GM12878 (cell line): Measurements from ENCODE around the gene CLDN15. TPM values are rescaled to one million over a fixed set of nuclear protein-coding genes. Genes with fewer than 3 reads are reported as not detected.

Source experiments
- ATAC-seq: fragments of 200-7000 bp; cut with Tn5 transposase; 3 replicates; pipeline ENCODE4 v1.9.1; 2020; ENCODE audit warnings: mild to moderate bottlenecking, moderate library complexity
- BruUV-seq: library from RNA; stranded (reverse); fragments of 400-500 nt; replicated peaks from 2 replicates; lab custom pipeline; 2021; lab: Mats Ljungman, UMichigan
- CTCF ChIA-PET: fragments of 300-600 bp; sonication (Branson Sonifier 250); formaldehyde crosslinking; extraction: SDS; loops from one replicate; lab custom pipeline; 2021; ENCODE audit warnings: inconsistent platforms; lab: Yijun Ruan, JAX
- POLR2A ChIA-PET: fragments of 350-600 bp; formaldehyde crosslinking; extraction: SDS; loops from one replicate; lab custom pipeline; 2021; ENCODE audit warnings: inconsistent platforms; lab: Charles Lee
- RAD21 ChIA-PET: fragments of 300-600 bp; sonication (Branson Sonifier 250); formaldehyde crosslinking; loops from one replicate; lab custom pipeline; 2023; ENCODE audit warnings: antibody characterized with exemption; ENCODE audit not compliant: unreplicated experiment; lab: Charles Lee
- SMC1A ChIA-PET: fragments of 300-600 bp; sonication (Branson Sonifier 250); formaldehyde crosslinking; loops from one replicate; lab custom pipeline; 2023; ENCODE audit not compliant: unreplicated experiment, uncharacterized antibody; lab: Charles Lee
- DNase-seq: peaks from one replicate; pipeline ENCODE4 v3.0.0-alpha.2; 2011; ENCODE audit warnings: low read depth, low spot score
- FAIRE-seq: peaks from 3 replicates; lab custom pipeline; 2011; peaks lifted over from hg19 to GRCh38; lab: Jason Lieb, UNC
- H2AFZ ChIP-seq: 2 replicates; pipeline ENCODE4 v1.6.0; 2011; ENCODE audit warnings: low read depth, low read length, control low read depth; ENCODE audit not compliant: control insufficient read depth
- H3K27ac ChIP-seq: 2 replicates; pipeline ENCODE4 v1.5.1; 2011; ENCODE audit warnings: control low read depth; ENCODE audit not compliant: control insufficient read depth, insufficient read depth
- H3K27me3 ChIP-seq, 2 experiments: replicated peaks in 1 of 2; 2 replicates each; pipeline versions ENCODE4 v1.6.0 to v1.6.1; 2011; ENCODE audit warnings: low read length in 1 of 2; ENCODE audit not compliant: control insufficient read depth in 2 of 2, insufficient read depth in 2 of 2
- H3K36me3 ChIP-seq, 2 experiments: 2 replicates each; pipeline ENCODE4 v1.5.1; 2011; ENCODE audit warnings: low read length in 1 of 2; ENCODE audit not compliant: control insufficient read depth in 2 of 2, insufficient read depth in 2 of 2
- H3K4me1 ChIP-seq: 2 replicates; pipeline ENCODE4 v1.6.1; 2011; ENCODE audit warnings: mild to moderate bottlenecking, low read length, moderate library complexity, mixed read lengths; ENCODE audit not compliant: control insufficient read depth, insufficient read depth
- H3K4me2 ChIP-seq: 2 replicates; pipeline ENCODE4 v1.6.0; 2011; ENCODE audit warnings: control low read depth; ENCODE audit not compliant: control insufficient read depth, insufficient read depth
- H3K4me3 ChIP-seq: fragments of 200-600 bp; sonication (generic); 2 replicates; pipeline ENCODE4 v1.5.1; 2016
- H3K79me2 ChIP-seq: 2 replicates; pipeline ENCODE4 v1.6.0; 2011; ENCODE audit warnings: low read length; ENCODE audit not compliant: control insufficient read depth, insufficient read depth
- H3K9ac ChIP-seq: 2 replicates; pipeline ENCODE4 v1.8.0; 2011; ENCODE audit warnings: low read length, control low read depth, mixed read lengths; ENCODE audit not compliant: control insufficient read depth, insufficient read depth
- H3K9me3 ChIP-seq: replicated peaks from 3 replicates; pipeline ENCODE4 v1.5.1; 2011; ENCODE audit warnings: mild to moderate bottlenecking, low read length; ENCODE audit not compliant: control insufficient read depth, insufficient read depth
- H4K20me1 ChIP-seq: 2 replicates; pipeline ENCODE4 v1.6.0; 2011; ENCODE audit not compliant: control insufficient read depth, insufficient read depth
- CHD2 ChIP-seq: IDR thresholded peaks from 2 replicates; pipeline ENCODE4 v1.6.1; 2011; ENCODE audit warnings: low read depth, low read length, improper control_type of control experiment, borderline replicate concordance
- E4F1 ChIP-seq: fragments of 450-650 bp; IDR thresholded peaks from 2 replicates; pipeline ENCODE4 v1.6.1; 2018; ENCODE audit warnings: borderline replicate concordance, mild to moderate bottlenecking; ENCODE audit not compliant: partially characterized antibody
- EED ChIP-seq: sonication (generic); IDR thresholded peaks from 2 replicates; pipeline ENCODE4 v1.6.1; 2016; ENCODE audit warnings: antibody characterized with exemption, low read depth
- NR2C2 ChIP-seq: IDR thresholded peaks from 2 replicates; pipeline ENCODE4 v1.6.1; 2011; ENCODE audit warnings: borderline replicate concordance, low read depth; ENCODE audit not compliant: control insufficient read depth, insufficient read length
- PKNOX1 ChIP-seq: fragments of 450-650 bp; IDR thresholded peaks from 2 replicates; pipeline ENCODE4 v1.6.1; 2016; ENCODE audit warnings: mild to moderate bottlenecking
- PRDM15 ChIP-seq: fragments of 450-650 bp; formaldehyde crosslinking; IDR thresholded peaks from 2 replicates; pipeline ENCODE4 v1.4.0; 2020; ENCODE audit warnings: mild to moderate bottlenecking, moderate library complexity
- REST ChIP-seq: IDR thresholded peaks from 2 replicates; pipeline ENCODE4 v1.6.1; 2012; ENCODE audit warnings: mild to moderate bottlenecking, low read depth, low read length
- STAT1 ChIP-seq: fragments of 450-650 bp; conservative IDR thresholded peaks from 2 replicates; pipeline ENCODE4 v1.6.1; 2014; ENCODE audit warnings: antibody characterized with exemption, mild to moderate bottlenecking
- TCF3 ChIP-seq: IDR thresholded peaks from 2 replicates; pipeline ENCODE4 v1.6.1; 2012; ENCODE audit warnings: low read depth, mild to moderate bottlenecking, low read length, borderline replicate concordance; ENCODE audit not compliant: insufficient read depth
- whole genome bisulfite sequencing: methylation state at CpG from one replicate; pipeline ENCODE4 v1.1.6; 2016; ENCODE audit warnings: low lambda C conversion rate; ENCODE audit not compliant: insufficient replicate concordance, insufficient coverage; ENCODE audit errors: missing lambda C conversion rate; 5-methylcytosine and 5-hydroxymethylcytosine counted together
- in situ Hi-C: fragments of 300-500 bp; cut with MboI; formaldehyde crosslinking; loops from 9 replicates; pipeline ENCODE4 v1.14.3; 2018; ENCODE audit warnings: mixed read lengths
- intact Hi-C: fragments of 100-400 bp; cut with micrococcal nuclease; formaldehyde crosslinking; loops from one replicate; pipeline ENCODE4 v1.14.2; 2022; ENCODE audit not compliant: unreplicated experiment
- polyA plus RNA-seq, 11 experiments: library from polyadenylated mRNA; depleted of rRNA in 4 of 11; unstranded in 6 of 11; stranded (reverse) in 5 of 11; fragments of >200 nt; fragmentation: Nextera tagmentation in 4 of 11; fragmentation: Illumina TruSeq in 1 of 11; extraction: Ambion mirVana in 4 of 11; extraction: Trizol in 1 of 11; gene quantifications; 1 replicate in 1 of 11; 2 replicates in 10 of 11; pipeline versions ENCODE4 v1.2.1 to v1.2.3, GENCODE V29; 2011 to 2016; ENCODE audit warnings: inconsistent platforms in 2 of 11, missing spikeins in 2 of 11, low read depth in 1 of 11
- total RNA-seq, 4 experiments: library from RNA; depleted of rRNA in 3 of 4; stranded (reverse); fragments of >200 nt in 3 of 4; fragmentation: Illumina TruSeq in 1 of 4; extraction: Trizol in 1 of 4; gene quantifications; 2 replicates each; pipeline versions ENCODE4 v1.2.1 to v1.2.3, GENCODE V29; 2013 to 2021

The CLDN15 gene
- total and polyA plus RNA-seq, 10 of the 15 experiments (the other 5 are each of a cell fraction or from before 2014, with no cell fraction given): 0.47 to 15.0 (median 6.6) TPM

DNA sequence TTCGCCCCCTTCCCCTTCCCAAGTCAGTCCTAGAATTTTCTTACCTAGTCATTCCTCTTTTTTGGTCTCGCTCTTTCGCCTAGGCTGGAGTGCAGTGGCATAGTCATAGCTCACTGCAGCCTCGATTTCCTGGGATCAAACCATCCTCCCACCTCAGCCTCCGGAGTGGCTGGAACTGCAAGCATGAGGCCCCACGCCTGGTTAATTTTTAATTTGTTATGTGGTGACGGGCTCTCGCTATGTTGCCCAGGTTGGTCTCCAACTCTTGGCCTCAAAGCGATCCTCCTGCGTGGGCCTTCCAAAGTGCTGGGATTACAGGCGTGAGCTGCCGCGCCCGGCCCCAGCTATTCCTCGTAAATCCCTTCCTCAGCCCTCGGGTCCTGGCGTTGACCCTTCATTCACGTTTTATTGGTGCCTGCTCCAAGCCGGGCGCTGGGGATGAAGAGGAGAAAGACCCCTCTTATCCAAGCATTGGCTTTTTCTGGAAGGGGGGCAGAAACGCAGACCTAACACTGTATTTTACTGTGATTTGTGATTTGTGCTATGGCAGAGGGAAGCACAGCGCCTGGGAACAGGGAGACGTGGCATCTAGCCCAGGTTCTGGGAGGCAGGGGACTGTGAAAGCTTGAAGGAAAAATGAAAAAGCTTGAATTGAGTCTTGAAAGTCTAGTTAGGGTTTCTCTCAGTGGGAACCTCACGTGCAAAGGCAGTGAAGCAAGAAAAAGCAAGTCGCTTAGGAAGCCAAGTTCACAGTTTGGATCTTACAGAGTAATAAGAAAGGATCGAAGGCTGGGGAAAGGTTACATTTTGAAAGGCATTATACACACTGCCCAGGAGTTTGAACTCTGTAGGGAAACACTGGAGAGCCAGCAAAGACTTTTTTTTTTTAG is 19.1 kb downstream of the CLDN15 start:
- Histone ChIP-seq H3K9ac (peak overlapping the region; percentile 88), H3K4me2 (peak overlapping the region; percentile 77), H3K4me1 (peaks cover 5% of the 10 kb centered on the region), H3K36me3 (peaks cover 0 to 5% of the 10 kb centered on the region in 2 experiments; a peak in 3 of 4 replicates), H2AFZ (peak overlapping the region; percentile 95), H3K27me3 (no peaks in the 10 kb centered on the region), H3K79me2 (peaks cover 30% of the 10 kb centered on the region), H3K9me3 (no peaks in the 10 kb centered on the region), H3K27ac (peak overlapping the region; percentile 88), H3K4me3 (peak overlapping the region; percentile 88), H4K20me1 (no peaks in the 10 kb centered on the region)
- ChIA-PET SMC1A (interaction anchor here (0.6 to 3.6 kb wide), 14 partner anchors 15 to 854 kb away, joined by 3 to 19 read pairs (median 4); partner anchors contain the start of genes FIS1, MOGAT3 and SERPINE1), POLR2A (interaction anchor here (0.9 to 2.1 kb wide), 13 partner anchors 9 to 606 kb away, joined by 3 to 12 read pairs (median 4); partner anchors contain the start of genes IFT22, MOSPD3, SLC12A9 and TRIM56), RAD21 (interaction anchor here (1.0 to 3.9 kb wide), 7 partner anchors 26 to 501 kb away, joined by 3 to 37 read pairs (median 8); partner anchors contain the start of gene FIS1), CTCF (interaction anchor here (0.7 to 3.8 kb wide), 22 partner anchors 10 to 741 kb away, joined by 3 to 63 read pairs (median 4); partner anchors contain the start of genes FIS1, IFT22 and SLC12A9)
- WGBS: 4% methylated on average over 25 of the region's 26 CpGs
- BruUV-seq: TSS peak; percentile 87
- ATAC-seq: peak; percentile 10
- intact Hi-C loops: loop anchor here (1.0 kb wide), 1 partner anchor 26 kb away; no protein-coding TSS in a partner anchor
- DNase-seq: no peak
- in situ Hi-C loops: no loop called here
- FAIRE-seq: no peak
- no peak for TF ChIP-seq PKNOX1
- TF ChIP-seq NR2C2: no peak
- TF ChIP-seq PRDM15 (CRISPR knock-in tag): no peak
- no peak for TF ChIP-seq STAT1
- TF ChIP-seq E4F1: peak; percentile 3
- no peak for TF ChIP-seq EED
- TF ChIP-seq TCF3: no peak
- TF ChIP-seq CHD2: no peak
- no peak for TF ChIP-seq REST
